IPS-NIHi11 (cell line): ENCODE data around the gene RORC.

Experiments
- DNase-seq: peaks from one replicate; pipeline ENCODE4 v3.0.0; 2012; ENCODE audit warnings: mixed read lengths, low spot score

RORC gene

GRCh38 chr1:151847867-151848596 is 16.4 kb upstream of the RORC start:
- no peak for DNase-seq

DNA sequence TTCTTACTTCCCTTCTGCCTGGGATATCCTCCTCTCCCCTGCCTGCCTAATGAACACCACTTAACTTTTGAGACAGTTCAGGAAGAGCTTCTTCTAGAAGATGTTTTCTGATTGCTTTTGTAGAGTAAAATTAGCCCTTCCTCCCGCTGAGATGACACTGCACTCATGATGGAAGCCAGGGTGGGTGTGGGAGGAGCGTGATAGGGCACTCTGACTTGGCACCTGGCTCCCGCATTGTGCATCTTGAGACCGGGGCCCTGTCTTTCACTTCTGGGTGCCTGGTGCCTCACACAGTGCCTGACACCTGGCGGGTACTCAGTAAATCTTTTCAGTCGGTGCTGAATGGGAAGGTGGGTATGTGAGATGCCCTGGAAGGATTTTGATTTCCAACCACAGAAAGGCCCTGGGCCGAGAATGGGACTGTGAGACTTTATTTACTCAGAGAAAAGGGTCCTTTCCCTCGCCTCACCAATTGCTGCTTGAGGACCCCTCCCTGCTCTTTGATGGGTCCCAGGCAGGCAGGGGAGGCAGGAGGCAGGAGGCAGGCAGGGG is 15.2 kb upstream of the RORC start:
- DNase-seq, result no peak

- DNase-seq, result peak; percentile 71
These were observed 14.5 kb upstream of the RORC start for GRCh38 chr1:151846062-151846568.

DNA sequence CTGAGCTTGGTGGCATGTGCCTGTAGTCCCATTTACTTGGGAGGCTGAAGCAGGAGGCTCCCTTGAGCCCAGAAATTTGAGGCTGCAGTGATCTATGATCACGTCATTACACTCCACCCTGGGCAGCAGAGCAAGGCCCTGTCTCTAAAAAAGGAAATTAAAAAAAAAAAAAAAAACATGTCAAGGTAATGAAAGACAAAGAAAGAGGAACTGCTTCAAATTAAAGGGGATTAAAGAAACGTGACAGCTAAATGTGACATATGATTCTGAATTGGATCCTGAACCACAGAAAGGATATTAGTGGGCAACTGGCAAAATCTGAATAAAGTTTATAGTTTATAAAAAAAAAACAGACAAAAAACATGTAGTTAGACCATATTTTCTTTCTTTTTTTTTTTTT is 11.8 kb upstream of the RORC start:
- DNase-seq, result no peak

- no peak for DNase-seq
These were observed 9.5 kb upstream of the RORC start for GRCh38 chr1:151841141-151841540.

DNA sequence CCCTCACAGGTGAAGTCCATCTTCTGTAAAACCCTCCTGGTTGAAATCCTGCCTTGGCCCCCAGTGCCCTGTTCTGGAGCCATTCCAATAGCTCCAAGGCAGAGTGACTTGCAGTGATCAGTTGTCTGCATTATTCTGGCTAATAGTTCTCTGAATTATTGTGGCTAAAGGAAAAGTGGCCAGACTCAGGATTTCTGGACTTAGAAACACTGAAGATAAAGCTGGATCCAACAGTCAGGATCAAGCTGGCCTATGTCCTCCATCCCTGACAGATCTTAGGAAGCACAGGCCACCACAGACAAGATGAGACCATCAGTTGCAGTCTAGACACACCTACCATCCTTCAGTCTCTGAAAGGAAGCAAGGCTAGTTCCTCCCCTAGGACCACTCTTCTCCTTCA is 8.8 kb upstream of the RORC start:
- no peak for DNase-seq

- peak; percentile 85 for DNase-seq
These were observed 8.1 kb upstream of the RORC start, which contains the start of gene C2CD4D for GRCh38 chr1:151839457-151840403. TSS of gene C2CD4D (minus strand) at chr1:151839820. CDS start at chr1:151838989, 831 bp downstream.

DNA sequence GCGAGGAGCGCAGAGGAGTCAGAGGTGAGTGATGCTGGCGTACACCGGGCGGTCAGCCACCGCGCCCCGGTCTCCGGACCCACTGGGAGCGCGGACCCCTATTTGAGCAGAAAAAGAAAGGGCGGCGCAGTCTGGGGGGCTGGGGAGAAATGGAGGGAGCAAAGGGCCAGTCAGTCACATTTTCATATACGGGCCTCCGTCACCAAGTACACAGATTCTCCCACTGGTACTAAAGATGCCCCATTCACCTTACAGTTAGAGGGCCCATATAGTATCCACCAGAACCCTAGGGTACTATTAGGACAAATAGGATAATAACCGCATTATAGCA is 7.4 kb upstream of the RORC start:
- no peak for DNase-seq

DNA sequence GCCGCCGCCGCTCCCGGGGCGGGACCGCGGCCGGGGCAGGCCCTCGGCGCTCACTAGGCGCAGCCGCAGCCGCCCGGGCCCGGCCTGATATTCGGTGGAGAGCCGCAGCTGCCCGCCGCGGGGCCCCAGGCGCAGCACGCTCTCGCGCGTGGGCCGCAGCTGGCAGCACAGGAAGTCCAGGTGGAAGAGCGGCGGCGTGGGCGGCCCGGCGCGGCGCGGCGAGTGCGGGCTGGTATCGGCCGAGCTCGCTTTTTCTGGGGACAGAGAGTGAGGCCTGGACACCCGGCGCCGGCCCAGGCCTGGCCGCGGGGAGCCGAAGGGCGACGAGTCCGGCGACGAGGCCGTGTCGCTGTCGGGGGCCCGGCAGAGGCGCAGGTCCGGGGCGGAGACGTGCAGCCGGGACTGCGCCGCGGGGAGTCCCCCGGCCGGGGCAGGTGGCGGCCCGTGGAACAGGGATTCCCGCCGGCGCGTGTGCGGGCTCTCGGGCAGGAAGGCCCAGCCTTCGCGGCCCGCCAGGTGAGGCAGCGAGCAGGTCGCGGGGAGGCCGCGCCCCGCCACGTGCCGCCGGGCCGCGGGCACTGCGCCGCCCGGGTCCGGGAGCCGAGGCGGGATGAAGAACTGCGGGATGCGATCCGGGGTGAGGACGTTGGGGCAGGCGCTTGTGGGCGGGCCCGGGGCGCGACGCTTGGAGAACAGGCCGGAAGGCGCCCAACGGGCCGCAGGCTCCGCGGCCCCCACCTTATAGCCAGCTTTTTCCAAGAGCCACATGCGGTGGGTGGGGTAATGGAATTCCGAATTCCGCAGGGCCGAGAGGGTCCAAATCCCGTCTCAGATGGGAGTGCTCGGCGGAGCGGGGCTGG is 6.8 kb upstream of the RORC start:
- peak; percentile 60 for DNase-seq

- DNase-seq, result no peak
These were observed 6.3 kb upstream of the RORC start for GRCh38 chr1:151837884-151838221.

GRCh38 chr1:151837197-151837596 is 5.6 kb upstream of the RORC start:
- no peak for DNase-seq

GRCh38 chr1:151835596-151835995 is 4.0 kb upstream of the RORC start:
- no peak for DNase-seq

DNA sequence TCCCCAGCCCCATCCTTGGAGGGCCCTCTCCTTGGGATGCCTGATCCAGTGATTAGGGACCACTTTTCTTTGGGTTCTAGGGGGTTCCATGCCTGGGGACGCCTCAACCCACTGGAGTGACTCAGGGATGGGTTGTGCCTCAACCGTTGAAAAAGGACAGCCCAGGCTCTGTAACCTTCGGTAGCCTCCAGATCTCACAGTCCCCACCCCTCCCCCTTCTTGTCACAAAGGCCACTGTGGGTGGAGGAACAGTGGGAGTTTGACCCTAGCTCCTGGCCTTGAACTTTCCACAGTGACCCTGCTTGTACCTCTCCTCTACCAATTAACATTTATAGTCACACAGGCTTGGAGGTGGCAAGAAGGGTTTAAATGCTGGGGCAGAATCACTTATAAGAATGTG is 2.6 kb upstream of the RORC start:
- no peak for DNase-seq

- no peak for DNase-seq
These were observed 1.7 kb upstream of the RORC start for GRCh38 chr1:151833172-151833900.

- no peak for DNase-seq
These were observed 847 bp upstream of the RORC start for GRCh38 chr1:151832318-151832980.

- no peak for DNase-seq
These were observed 378 bp downstream of the RORC start for GRCh38 chr1:151831256-151831591.

DNA sequence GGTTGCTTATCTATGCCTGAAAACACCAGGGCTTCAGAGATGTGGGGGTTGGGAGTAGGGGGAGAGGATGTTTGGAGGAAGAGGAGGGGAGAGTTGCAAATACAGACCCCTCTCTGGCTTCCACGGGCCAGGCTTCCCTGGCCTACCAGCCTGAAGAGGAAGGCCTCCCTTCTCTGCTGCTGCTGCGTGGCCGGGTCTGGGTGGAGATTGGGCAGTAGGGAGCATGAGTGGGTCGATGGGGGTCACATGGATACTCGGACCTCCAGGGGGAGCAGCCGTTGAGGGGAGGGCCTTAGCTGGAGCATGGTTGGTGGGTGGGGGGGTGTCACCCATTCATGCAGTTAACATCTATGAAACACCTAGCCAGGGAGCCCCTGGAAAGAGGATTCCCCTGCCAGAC is 1.5 kb downstream of the RORC start:
- DNase-seq, result no peak

DNA sequence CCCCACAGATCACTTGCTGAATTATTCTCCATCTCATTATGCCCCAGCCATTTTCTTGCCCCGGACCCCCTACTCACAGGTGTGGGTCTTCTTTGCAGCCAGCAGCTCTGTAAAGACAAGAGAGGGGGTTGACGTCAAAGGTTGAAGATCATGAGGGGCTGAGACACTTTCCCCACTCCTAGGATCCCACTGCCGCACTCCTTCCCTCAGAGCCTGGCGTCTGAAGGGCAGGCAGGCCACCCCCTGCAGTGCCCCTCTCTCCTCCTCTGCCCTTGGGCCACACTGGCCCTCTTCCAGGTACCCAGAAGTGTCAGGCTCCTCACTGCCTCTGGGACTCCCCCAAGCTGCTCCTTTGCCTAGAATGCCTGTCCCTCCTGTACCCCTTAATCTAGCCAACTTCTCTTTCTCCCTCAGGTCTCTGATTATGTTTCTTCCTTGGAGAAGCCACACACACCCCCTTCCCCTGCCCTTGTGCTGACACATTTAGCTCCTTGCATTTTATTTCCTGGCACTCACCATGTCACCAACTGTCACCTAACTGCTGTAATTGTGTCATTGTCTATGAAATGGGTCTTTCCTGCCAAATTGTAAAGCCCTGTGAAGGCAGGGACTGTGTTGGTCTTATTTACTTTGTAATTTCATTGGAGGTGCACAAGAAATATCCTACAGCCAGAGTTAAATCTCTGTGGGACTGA is 2.1 kb downstream of the RORC start:
- no peak for DNase-seq

- DNase-seq, result peak; percentile 90
These were observed 2.7 kb downstream of the RORC start for GRCh38 chr1:151828921-151829320.

GRCh38 chr1:151827853-151828252 is 3.7 kb downstream of the RORC start:
- no peak for DNase-seq
